MM.1S (cell line): Measurements from ENCODE around the gene DPH7.

ENCODE experiments used
- EZH2 ChIP-seq: fragments of 300-600 bp; sonication (generic); optimal IDR thresholded peaks from 2 replicates; pipeline ENCODE3; 2017; ENCODE audit warnings: low read depth, mild to moderate bottlenecking, antibody characterized with exemption, low read length, mixed read lengths
- EZH2phosphoT487 ChIP-seq: fragments of 300-600 bp; sonication (generic); IDR thresholded peaks from 2 replicates; pipeline ENCODE4 v1.6.1; 2018; ENCODE audit warnings: antibody characterized with exemption, low read length
- TF ChIP-seq, protein P1 (sequence below): fragments of 300-600 bp; sonication (generic); IDR thresholded peaks from 2 replicates; pipeline ENCODE4 v1.5.1; 2016; ENCODE audit warnings: antibody characterized with exemption, low read length, mixed read lengths

DNA sequence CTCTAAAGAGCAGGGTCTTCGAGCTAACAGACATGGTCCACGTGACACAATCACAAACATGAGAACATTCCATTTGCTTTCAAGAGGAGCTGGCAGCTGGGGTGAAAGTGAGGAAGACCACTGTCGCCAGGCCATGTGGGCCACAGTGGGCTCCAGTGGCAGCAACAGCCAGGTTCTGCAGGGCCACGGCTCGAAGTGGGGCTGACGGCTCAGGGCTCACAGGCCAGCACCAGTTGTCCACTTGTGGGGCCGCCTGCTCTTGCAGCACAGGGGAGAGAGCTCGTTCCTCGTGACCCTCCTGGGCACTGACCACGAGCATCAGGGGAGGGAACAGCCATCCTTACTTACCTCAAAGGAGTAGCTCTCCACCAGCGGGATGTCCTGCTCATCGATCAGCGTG, 9.6 kb upstream of the DPH7 start:
- TF ChIP-seq, protein P1, sequence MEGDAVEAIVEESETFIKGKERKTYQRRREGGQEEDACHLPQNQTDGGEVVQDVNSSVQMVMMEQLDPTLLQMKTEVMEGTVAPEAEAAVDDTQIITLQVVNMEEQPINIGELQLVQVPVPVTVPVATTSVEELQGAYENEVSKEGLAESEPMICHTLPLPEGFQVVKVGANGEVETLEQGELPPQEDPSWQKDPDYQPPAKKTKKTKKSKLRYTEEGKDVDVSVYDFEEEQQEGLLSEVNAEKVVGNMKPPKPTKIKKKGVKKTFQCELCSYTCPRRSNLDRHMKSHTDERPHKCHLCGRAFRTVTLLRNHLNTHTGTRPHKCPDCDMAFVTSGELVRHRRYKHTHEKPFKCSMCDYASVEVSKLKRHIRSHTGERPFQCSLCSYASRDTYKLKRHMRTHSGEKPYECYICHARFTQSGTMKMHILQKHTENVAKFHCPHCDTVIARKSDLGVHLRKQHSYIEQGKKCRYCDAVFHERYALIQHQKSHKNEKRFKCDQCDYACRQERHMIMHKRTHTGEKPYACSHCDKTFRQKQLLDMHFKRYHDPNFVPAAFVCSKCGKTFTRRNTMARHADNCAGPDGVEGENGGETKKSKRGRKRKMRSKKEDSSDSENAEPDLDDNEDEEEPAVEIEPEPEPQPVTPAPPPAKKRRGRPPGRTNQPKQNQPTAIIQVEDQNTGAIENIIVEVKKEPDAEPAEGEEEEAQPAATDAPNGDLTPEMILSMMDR: no peak
- TF ChIP-seq EZH2 (no peak), EZH2phosphoT487 (no peak)
